ENCODE measurements around the gene SLC22A23.

- TF ChIP-seq CTCF (IDR thresholded peaks at IDR 0.05), result no peak
- no peak for TF ChIP-seq ZFX (IDR thresholded peaks at IDR 0.05; ENCODE audit: borderline replicate concordance)
These were observed 83.8 kb downstream of the SLC22A23 start for GRCh38 chr6:3372912-3373554.

All from 22Rv1 (cell line).